Vagina (tissue), 2 donors: ENCODE data around the gene SKAP1. TPM values are rescaled to one million over a fixed set of nuclear protein-coding genes. Genes with fewer than 3 reads are reported as not detected.

Experiments
- DNase-seq, 2 donors: peaks; one replicate each; pipeline ENCODE4 v3.0.0-alpha.2; 2017; ENCODE audit errors: extremely low spot score in 2 of 2
- H3K27ac ChIP-seq: fragments of 200-600 bp; sonication (generic); one replicate; pipeline ENCODE4 v1.5.1; 2019
- H3K27me3 ChIP-seq: fragments of 200-600 bp; sonication (generic); one replicate; pipeline ENCODE4 v1.5.1; 2019
- H3K36me3 ChIP-seq, 2 donors: fragments of 200-600 bp; sonication (generic); one replicate each; pipeline ENCODE4 v1.5.1; 2017 to 2019
- H3K4me1 ChIP-seq: fragments of 200-600 bp; sonication (generic); one replicate; pipeline ENCODE4 v1.5.1; 2019
- H3K4me3 ChIP-seq, 2 donors: fragments of 200-600 bp; sonication (generic); 1 replicate in 1 of 2; 2 replicates in 1 of 2; pipeline ENCODE4 v1.5.1; 2016 to 2019
- H3K9me3 ChIP-seq: fragments of 200-600 bp; sonication (generic); one replicate; pipeline ENCODE4 v1.5.1; 2019
- CTCF ChIP-seq, 3 experiments: fragments of 450-650 bp in 2 of 3; fragments of 200-600 bp in 1 of 3; sonication (generic) in 1 of 3; IDR thresholded peaks; one replicate each; pipeline ENCODE4 v1.5.1; 2017 to 2019; ENCODE audit warnings: antibody characterized with exemption in 3 of 3, mild to moderate bottlenecking in 2 of 3, moderate library complexity in 2 of 3
- POLR2A ChIP-seq, 2 donors: fragments of 450-650 bp; IDR thresholded peaks; one replicate each; pipeline ENCODE4 v1.6.1; 2017; ENCODE audit warnings: antibody characterized with exemption in 2 of 2, mild to moderate bottlenecking in 2 of 2, moderate library complexity in 2 of 2
- POLR2AphosphoS5 ChIP-seq, 2 donors: sonication (generic); formaldehyde crosslinking; IDR thresholded peaks; one replicate each; pipeline ENCODE4 v1.9.0; 2017; ENCODE audit warnings: antibody characterized with exemption in 2 of 2, mild to moderate bottlenecking in 2 of 2, low read depth in 1 of 2; ENCODE audit not compliant: insufficient read depth in 1 of 2
- intact Hi-C: fragments of 100-400 bp; cut with DNase I; formaldehyde crosslinking; loops from one replicate; pipeline ENCODE4 v1.15.1; 2023
- total RNA-seq: library from RNA; depleted of rRNA; stranded (reverse); fragments of >200 nt; gene quantifications from one replicate; pipeline ENCODE4 v1.2.3, GENCODE V29; 2016

SKAP1 gene
- total RNA-seq, 1 donor from 2014 or later: 5.6 TPM

GRCh38 chr17:48179071-48179945 is 250.7 kb downstream of the SKAP1 start:
- Histone ChIP-seq H3K27ac (no peak overlapping the region), H3K27me3 (no peaks in the 10 kb centered on the region), H3K36me3 (no peaks in the 10 kb centered on the region), H3K9me3 (no peaks in the 10 kb centered on the region), H3K4me1 (no peaks in the 10 kb centered on the region), H3K4me3 (no peak overlapping the region)
- TF ChIP-seq POLR2A (IDR thresholded peaks at IDR 0.05) (no peak), POLR2AphosphoS5 (IDR thresholded peaks at IDR 0.05; ENCODE audit: insufficient read depth in 1 of 2, low read depth in 1 of 2) (no peak), CTCF (IDR thresholded peaks at IDR 0.05) (no peak)
- intact Hi-C loops: no loop called here
- no peak for DNase-seq

GRCh38 chr17:48178317-48178716 is 251.7 kb downstream of the SKAP1 start:
- Histone ChIP-seq H3K9me3 (no peaks in the 10 kb centered on the region), H3K27me3 (no peaks in the 10 kb centered on the region), H3K4me1 (no peaks in the 10 kb centered on the region), H3K4me3 (no peak overlapping the region), H3K27ac (no peak overlapping the region), H3K36me3 (no peaks in the 10 kb centered on the region)
- DNase-seq: no peak
- intact Hi-C loops: no loop called here
- TF ChIP-seq POLR2AphosphoS5 (IDR thresholded peaks at IDR 0.05; ENCODE audit: insufficient read depth in 1 of 2, low read depth in 1 of 2): no peak
- no peak for TF ChIP-seq POLR2A (IDR thresholded peaks at IDR 0.05)
- TF ChIP-seq CTCF (IDR thresholded peaks at IDR 0.05): no peak

- Histone ChIP-seq H3K27ac (no peak overlapping the region), H3K4me1 (no peaks in the 10 kb centered on the region), H3K27me3 (no peaks in the 10 kb centered on the region), H3K9me3 (no peaks in the 10 kb centered on the region), H3K36me3 (no peaks in the 10 kb centered on the region), H3K4me3 (no peak overlapping the region)
- no peak for TF ChIP-seq POLR2AphosphoS5 (IDR thresholded peaks at IDR 0.05; ENCODE audit: insufficient read depth in 1 of 2, low read depth in 1 of 2)
- TF ChIP-seq CTCF (IDR thresholded peaks at IDR 0.05): no peak
- no peak for TF ChIP-seq POLR2A (IDR thresholded peaks at IDR 0.05)
- intact Hi-C loops: no loop called here
- no peak for DNase-seq
Measured at GRCh38 chr17:48177816-48178215, 252.2 kb downstream of the SKAP1 start.

- intact Hi-C loops: no loop called here
- TF ChIP-seq POLR2AphosphoS5 (IDR thresholded peaks at IDR 0.05; ENCODE audit: insufficient read depth in 1 of 2, low read depth in 1 of 2) (no peak), CTCF (IDR thresholded peaks at IDR 0.05) (no peak), POLR2A (IDR thresholded peaks at IDR 0.05) (no peak)
- DNase-seq: no peak
- Histone ChIP-seq H3K36me3 (no peaks in the 10 kb centered on the region), H3K27ac (no peak overlapping the region), H3K9me3 (no peaks in the 10 kb centered on the region), H3K27me3 (no peaks in the 10 kb centered on the region), H3K4me1 (no peaks in the 10 kb centered on the region), H3K4me3 (no peak overlapping the region)
Measured at GRCh38 chr17:48176471-48176855, 253.6 kb downstream of the SKAP1 start.
